Left ventricle myocardium inferior (tissue), 1 donor: Measurements from ENCODE around the gene BZW2. TPM values are rescaled to one million over a fixed set of nuclear protein-coding genes. Genes with fewer than 3 reads are reported as not detected.

Source experiments
- DNase-seq: peaks from one replicate; pipeline ENCODE4 v3.0.0-alpha.2; 2020
- H3K27ac ChIP-seq: fragments of 200-600 bp; replicated peaks from 2 replicates; pipeline ENCODE4 v1.8.0; 2021
- H3K27me3 ChIP-seq: fragments of 200-600 bp; 2 replicates; pipeline ENCODE4 v1.8.0; 2021; ENCODE audit warnings: low read depth
- H3K36me3 ChIP-seq: fragments of 200-600 bp; 2 replicates; pipeline ENCODE4 v1.8.0; 2021
- H3K4me1 ChIP-seq: fragments of 200-600 bp; 2 replicates; pipeline ENCODE4 v1.8.0; 2021
- H3K4me3 ChIP-seq: fragments of 200-600 bp; 2 replicates; pipeline ENCODE4 v1.8.0; 2021; ENCODE audit warnings: mild to moderate bottlenecking, moderate library complexity
- H3K9me3 ChIP-seq: fragments of 200-600 bp; replicated peaks from 2 replicates; pipeline ENCODE4 v1.8.0; 2021
- CTCF ChIP-seq: fragments of 200-600 bp; IDR thresholded peaks from 2 replicates; pipeline ENCODE4 v1.8.0; 2021; ENCODE audit warnings: antibody characterized with exemption, mild to moderate bottlenecking, borderline replicate concordance
- intact Hi-C: fragments of 100-400 bp; cut with micrococcal nuclease; formaldehyde crosslinking; loops from one replicate; pipeline ENCODE4 v1.11.0; 2022
- total RNA-seq: library from RNA; stranded (reverse); fragmentation: NEBNext Ultra II Directional; extraction: Animal tissue kit (Norgen Biotek cat#: 25700); gene quantifications from one replicate; pipeline ENCODE4 v1.2.1, GENCODE V29; 2021
- donor health status: DM: no; HTN: yes; CAD: no; lungs with severe emphysema.

BZW2 gene
- total RNA-seq, 1 donor from 2014 or later, result 308 TPM

- peak overlapping the region; percentile 79 for H3K27ac ChIP-seq
- DNase-seq, result no peak
- H3K4me1 ChIP-seq, result peaks cover 70% of the 10 kb centered on the region
- H3K36me3 ChIP-seq, result no peaks in the 10 kb centered on the region
- no peak overlapping the region for H3K4me3 ChIP-seq
- no peaks in the 10 kb centered on the region for H3K9me3 ChIP-seq
- H3K27me3 ChIP-seq, result no peaks in the 10 kb centered on the region
- no peak for TF ChIP-seq CTCF
- intact Hi-C loops, result no loop called here
These were observed 97.3 kb downstream of the BZW2 start for GRCh38 chr7:16743236-16743635.

DNA sequence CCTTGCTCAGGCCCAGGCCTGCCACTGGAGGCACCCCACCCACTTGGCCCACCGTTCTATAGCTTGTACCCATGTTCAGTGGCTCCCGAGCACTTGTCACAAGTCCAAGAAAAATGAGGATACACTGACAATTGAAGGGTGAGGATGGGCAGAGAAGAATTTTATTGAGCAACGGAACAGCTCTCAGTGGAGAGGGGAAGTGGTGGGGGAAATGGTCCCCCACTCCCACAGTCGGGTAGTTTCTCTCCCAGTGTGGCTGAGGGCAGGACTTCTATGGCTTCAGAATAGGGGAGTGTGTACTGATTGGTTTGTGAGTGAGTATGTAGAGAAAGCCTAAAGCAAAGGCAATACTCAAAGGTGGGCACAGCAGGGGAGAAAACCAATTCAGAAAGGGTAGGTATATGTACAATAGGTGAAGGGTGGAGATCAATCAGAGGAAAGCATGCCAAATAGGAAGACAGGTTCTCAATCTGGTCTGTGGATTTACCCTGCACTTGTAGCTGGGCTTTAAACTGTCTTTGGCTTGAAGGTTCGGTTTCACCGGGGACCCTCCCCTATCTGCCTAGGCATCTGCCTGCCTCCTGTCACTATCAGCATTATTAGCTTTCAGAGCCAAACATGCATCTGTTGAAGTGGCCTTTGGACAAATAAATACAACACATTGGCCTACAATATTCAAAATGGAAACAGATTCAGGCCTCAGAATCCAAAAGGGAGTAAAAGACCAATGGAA lies 98.7 kb downstream of the BZW2 start:
- intact Hi-C loops, result no loop called here
- H3K36me3 ChIP-seq, result no peaks in the 10 kb centered on the region
- TF ChIP-seq CTCF, result no peak

GRCh38 chr7:16745645-16746044 lies 99.7 kb downstream of the BZW2 start:
- intact Hi-C loops, result no loop called here
- H3K27ac ChIP-seq, result no peak overlapping the region
- no peaks in the 10 kb centered on the region for H3K9me3 ChIP-seq
- H3K36me3 ChIP-seq, result no peaks in the 10 kb centered on the region
- no peak for TF ChIP-seq CTCF
- peaks cover 55% of the 10 kb centered on the region for H3K4me1 ChIP-seq
- no peaks in the 10 kb centered on the region for H3K27me3 ChIP-seq
- H3K4me3 ChIP-seq, result no peak overlapping the region
- no peak for DNase-seq

More for the DNA sequence above, 98.7 kb downstream of the BZW2 start:
- no peaks in the 10 kb centered on the region for H3K27me3 ChIP-seq
- H3K27ac ChIP-seq, result peak overlapping the region; percentile 79
- DNase-seq, result no peak
- H3K4me3 ChIP-seq, result no peak overlapping the region
- peaks cover 65% of the 10 kb centered on the region for H3K4me1 ChIP-seq
- no peaks in the 10 kb centered on the region for H3K9me3 ChIP-seq

GRCh38 chr7:16747102-16747501 lies 101.1 kb downstream of the BZW2 start:
- no peaks in the 10 kb centered on the region for H3K27me3 ChIP-seq
- intact Hi-C loops, result no loop called here
- TF ChIP-seq CTCF, result no peak
- no peaks in the 10 kb centered on the region for H3K9me3 ChIP-seq
- DNase-seq, result peak; percentile 47
- no peak overlapping the region for H3K4me3 ChIP-seq
- H3K4me1 ChIP-seq, result peaks cover 42% of the 10 kb centered on the region
- H3K27ac ChIP-seq, result peak overlapping the region; percentile 55
- no peaks in the 10 kb centered on the region for H3K36me3 ChIP-seq

DNA sequence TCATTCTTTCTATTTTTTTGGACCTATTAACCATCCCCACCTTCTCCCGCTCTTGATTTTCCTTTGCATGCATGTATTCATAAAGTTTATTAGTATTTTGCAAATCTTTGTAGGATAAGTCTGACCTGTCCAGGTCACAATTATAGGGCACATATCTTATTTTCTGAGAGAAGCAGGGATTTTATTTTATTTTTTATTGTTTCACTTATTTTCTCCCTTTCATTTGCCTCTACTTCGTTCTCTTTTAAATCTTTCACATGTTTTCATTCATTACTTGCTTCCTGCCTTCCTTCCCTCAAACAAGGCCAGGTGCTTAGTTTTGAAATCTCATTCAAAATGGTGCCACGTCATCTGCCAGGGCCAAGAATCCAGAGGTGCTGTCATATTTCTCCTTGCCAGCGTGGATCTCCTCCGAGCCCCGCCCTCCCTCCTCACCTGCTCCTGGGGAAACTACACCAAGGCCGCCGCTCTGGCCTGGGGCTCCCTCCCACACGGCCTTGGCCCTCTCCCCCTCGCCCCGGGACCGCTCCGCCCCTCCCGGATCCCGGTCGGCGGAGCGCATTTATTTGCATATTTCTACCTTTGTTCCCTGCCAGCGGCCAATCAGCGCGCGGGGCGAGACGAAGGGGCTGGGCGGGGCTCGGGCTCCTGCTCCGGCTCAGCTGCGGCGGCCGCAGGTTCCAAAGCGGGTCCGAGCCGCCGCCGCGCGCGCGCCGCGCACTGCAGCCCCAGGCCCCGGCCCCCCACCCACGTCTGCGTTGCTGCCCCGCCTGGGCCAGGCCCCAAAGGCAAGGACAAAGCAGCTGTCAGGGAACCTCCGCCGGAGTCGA lies 107.3 kb downstream of the BZW2 start, which contains the start of gene TSPAN13:
Gene TSPAN13, plus strand, starts transcription at position 654 of the 830 bp plus-strand sequence. CDS start 213 bp downstream, outside the sequence.
- H3K9me3 ChIP-seq, result no peaks in the 10 kb centered on the region
- peak within 1 kb of the TSS; percentile 81 for H3K27ac ChIP-seq
- peak; percentile 81 for DNase-seq
- H3K36me3 ChIP-seq, result no peaks in the 10 kb centered on the region
- H3K27me3 ChIP-seq, result no peaks in the 10 kb centered on the region
- H3K4me3 ChIP-seq, result peak within 1 kb of the TSS; percentile 89
- no peak for TF ChIP-seq CTCF
- intact Hi-C loops, result no loop called here
- peaks cover 33% of the 10 kb centered on the region for H3K4me1 ChIP-seq
